ENCODE results near the gene RIC8B. TPM values are rescaled to one million over a fixed set of nuclear protein-coding genes. Genes with fewer than 3 reads are reported as not detected.

Gene RIC8B
- total RNA-seq, 2 donors from 2014 or later: 12.9 to 27.5 TPM

DNA sequence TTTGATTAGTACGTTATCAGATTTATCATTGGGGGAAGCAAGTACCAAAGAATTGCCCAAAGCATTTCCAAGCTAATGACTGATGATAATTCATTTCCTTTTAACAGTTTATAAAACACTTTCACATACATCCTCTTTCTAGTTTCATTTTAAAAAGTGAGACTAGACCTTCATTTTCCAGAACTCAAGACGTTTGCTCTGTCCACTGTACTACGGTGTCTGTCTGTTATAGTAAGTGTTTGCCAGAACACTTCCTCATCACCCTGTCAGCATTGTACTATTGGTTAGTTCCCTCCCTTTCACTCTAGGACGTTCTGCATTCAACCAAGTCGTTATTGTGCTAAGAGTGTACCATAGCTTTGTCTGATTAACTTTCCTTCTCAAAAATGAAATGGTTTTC is 99.5 kb downstream of the RIC8B start:
- no peak overlapping the region for H3K27ac ChIP-seq
- ATAC-seq (ENCODE audit: insufficient number of reproducible peaks, low FRiP score, low read depth) (no peak), DNase-seq (ENCODE audit: low spot score) (no peak)

DNA sequence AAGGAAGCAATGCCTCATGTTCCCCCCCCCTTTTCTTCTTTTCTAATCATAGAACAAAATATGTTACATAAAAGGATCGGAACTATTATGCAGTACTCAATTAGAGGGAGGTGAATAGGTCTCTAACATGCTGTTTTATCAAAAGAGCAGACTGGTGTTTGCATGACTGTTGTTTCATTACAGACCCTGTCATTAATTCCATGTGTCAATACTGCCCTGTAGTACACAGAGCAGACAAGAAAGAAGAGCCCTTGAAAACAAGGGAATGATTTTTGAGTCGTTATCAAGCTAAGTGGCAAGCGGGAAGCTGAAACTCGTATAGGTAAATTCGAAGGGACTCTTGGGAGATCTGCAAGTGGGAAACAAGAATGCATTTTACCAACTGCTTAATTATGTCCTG is 104.3 kb downstream of the RIC8B start:
- Histone ChIP-seq H3K27ac (no peak overlapping the region), H3K4me1 (ENCODE audit: control insufficient read depth in 1 of 2, low read depth in 2 of 2) (no peaks in the 10 kb centered on the region), H3K4me3 (no peak overlapping the region), H3K27me3 (replicated peaks; ENCODE audit: insufficient read depth) (no peaks in the 10 kb centered on the region), H3K9me3 (no peaks in the 10 kb centered on the region), H3K36me3 (no peaks in the 10 kb centered on the region)
- TF ChIP-seq, protein P1, sequence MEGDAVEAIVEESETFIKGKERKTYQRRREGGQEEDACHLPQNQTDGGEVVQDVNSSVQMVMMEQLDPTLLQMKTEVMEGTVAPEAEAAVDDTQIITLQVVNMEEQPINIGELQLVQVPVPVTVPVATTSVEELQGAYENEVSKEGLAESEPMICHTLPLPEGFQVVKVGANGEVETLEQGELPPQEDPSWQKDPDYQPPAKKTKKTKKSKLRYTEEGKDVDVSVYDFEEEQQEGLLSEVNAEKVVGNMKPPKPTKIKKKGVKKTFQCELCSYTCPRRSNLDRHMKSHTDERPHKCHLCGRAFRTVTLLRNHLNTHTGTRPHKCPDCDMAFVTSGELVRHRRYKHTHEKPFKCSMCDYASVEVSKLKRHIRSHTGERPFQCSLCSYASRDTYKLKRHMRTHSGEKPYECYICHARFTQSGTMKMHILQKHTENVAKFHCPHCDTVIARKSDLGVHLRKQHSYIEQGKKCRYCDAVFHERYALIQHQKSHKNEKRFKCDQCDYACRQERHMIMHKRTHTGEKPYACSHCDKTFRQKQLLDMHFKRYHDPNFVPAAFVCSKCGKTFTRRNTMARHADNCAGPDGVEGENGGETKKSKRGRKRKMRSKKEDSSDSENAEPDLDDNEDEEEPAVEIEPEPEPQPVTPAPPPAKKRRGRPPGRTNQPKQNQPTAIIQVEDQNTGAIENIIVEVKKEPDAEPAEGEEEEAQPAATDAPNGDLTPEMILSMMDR (IDR thresholded peaks at IDR 0.05): no peak
- ATAC-seq (ENCODE audit: insufficient number of reproducible peaks, low FRiP score, low read depth): no peak
- no peak for DNase-seq (ENCODE audit: low spot score)

More for the DNA sequence above, 99.5 kb downstream of the RIC8B start:
- Histone ChIP-seq H3K9me3 (no peaks in the 10 kb centered on the region), H3K4me1 (ENCODE audit: control insufficient read depth in 1 of 2, low read depth in 2 of 2) (no peaks in the 10 kb centered on the region), H3K4me3 (no peak overlapping the region), H3K36me3 (no peaks in the 10 kb centered on the region), H3K27me3 (replicated peaks; ENCODE audit: insufficient read depth) (no peaks in the 10 kb centered on the region)
- TF ChIP-seq, protein P1 (IDR thresholded peaks at IDR 0.05): no peak

DNA sequence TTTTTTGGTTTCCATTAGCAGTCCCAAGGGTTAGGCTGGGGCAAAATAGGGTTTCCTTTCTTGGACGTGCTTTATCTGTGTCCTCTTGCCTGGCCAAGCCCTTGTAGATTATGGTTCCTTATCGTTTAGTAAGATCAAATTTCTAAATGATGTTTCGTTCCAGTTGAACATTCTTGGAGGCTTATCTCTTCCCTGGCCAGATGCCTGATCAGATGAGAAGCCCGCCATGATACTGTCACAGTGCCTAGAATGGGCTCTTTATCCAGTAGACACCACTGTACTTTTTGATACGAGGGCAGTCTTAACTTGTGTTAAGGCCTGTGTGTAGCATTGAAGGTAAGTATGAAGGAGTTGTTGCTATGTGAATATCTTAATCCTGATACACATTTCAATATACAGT is 105.1 kb downstream of the RIC8B start:
- ATAC-seq (ENCODE audit: insufficient number of reproducible peaks, low FRiP score, low read depth): no peak
- H3K9me3 ChIP-seq: no peaks in the 10 kb centered on the region
- no peaks in the 10 kb centered on the region for H3K4me1 ChIP-seq (ENCODE audit: control insufficient read depth in 1 of 2, low read depth in 2 of 2)
- no peaks in the 10 kb centered on the region for H3K36me3 ChIP-seq
- DNase-seq (ENCODE audit: low spot score): no peak
- H3K27ac ChIP-seq: no peak overlapping the region
- no peak overlapping the region for H3K4me3 ChIP-seq
- H3K27me3 ChIP-seq (replicated peaks; ENCODE audit: insufficient read depth): no peaks in the 10 kb centered on the region
- TF ChIP-seq, protein P1 (IDR thresholded peaks at IDR 0.05): no peak

DNA sequence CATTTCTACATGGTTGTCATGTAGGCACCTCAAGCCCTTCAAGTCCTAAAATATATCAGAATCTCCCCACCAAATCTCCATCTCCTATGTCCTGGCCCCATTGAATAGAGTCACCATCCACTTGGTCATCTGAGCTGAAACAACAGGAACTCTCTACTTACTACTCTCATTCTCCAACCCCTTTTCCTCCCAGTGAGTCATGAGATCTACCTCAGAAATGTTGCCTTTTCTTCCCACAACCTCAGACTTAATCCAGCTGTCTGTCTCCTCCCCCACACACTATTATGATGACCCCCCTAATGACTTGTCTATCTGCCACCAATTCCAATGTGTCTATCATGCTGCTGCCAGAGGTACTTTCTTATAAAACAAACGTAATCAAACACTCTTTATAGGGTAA is 108.9 kb downstream of the RIC8B start:
- no peak overlapping the region for H3K4me3 ChIP-seq
- DNase-seq (ENCODE audit: low spot score) (no peak), ATAC-seq (ENCODE audit: insufficient number of reproducible peaks, low FRiP score, low read depth) (no peak)
- peaks cover 13% of the 10 kb centered on the region for H3K36me3 ChIP-seq
- H3K27me3 ChIP-seq (replicated peaks; ENCODE audit: insufficient read depth): no peaks in the 10 kb centered on the region
- H3K4me1 ChIP-seq (ENCODE audit: control insufficient read depth in 1 of 2, low read depth in 2 of 2): no peaks in the 10 kb centered on the region
- TF ChIP-seq, protein P1 (IDR thresholded peaks at IDR 0.05): no peak
- H3K27ac ChIP-seq: no peak overlapping the region
- no peaks in the 10 kb centered on the region for H3K9me3 ChIP-seq

DNA sequence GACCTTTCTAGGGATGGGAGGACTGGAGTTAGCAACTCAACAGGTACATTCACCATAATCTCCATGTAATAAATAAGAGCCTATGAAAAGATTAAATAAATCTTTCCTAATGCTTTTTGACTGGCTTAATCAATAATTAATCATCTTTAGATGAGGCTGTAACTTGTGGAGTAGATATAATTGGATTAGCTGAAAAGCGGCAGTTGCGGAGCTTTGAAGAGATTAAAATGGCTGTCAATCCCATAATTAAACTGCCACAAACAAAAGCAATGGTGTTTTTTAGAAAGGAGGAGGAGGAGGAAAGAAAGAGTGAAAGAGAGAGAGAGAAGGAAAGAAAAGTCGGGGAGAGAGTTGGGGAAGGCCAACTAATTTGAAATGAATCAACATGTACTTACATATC is 110.5 kb downstream of the RIC8B start:
- TF ChIP-seq, protein P1 (IDR thresholded peaks at IDR 0.05): no peak
- H3K36me3 ChIP-seq: peaks cover 13% of the 10 kb centered on the region
- no peak overlapping the region for H3K27ac ChIP-seq
- no peaks in the 10 kb centered on the region for H3K4me1 ChIP-seq (ENCODE audit: control insufficient read depth in 1 of 2, low read depth in 2 of 2)
- no peak overlapping the region for H3K4me3 ChIP-seq
- H3K9me3 ChIP-seq: no peaks in the 10 kb centered on the region
- H3K27me3 ChIP-seq (replicated peaks; ENCODE audit: insufficient read depth): no peaks in the 10 kb centered on the region
- DNase-seq (ENCODE audit: low spot score) (no peak), ATAC-seq (ENCODE audit: insufficient number of reproducible peaks, low FRiP score, low read depth) (no peak)

All from thoracic aorta (tissue), 2 donors.